ENCODE data around the gene KLHL42.

DNA sequence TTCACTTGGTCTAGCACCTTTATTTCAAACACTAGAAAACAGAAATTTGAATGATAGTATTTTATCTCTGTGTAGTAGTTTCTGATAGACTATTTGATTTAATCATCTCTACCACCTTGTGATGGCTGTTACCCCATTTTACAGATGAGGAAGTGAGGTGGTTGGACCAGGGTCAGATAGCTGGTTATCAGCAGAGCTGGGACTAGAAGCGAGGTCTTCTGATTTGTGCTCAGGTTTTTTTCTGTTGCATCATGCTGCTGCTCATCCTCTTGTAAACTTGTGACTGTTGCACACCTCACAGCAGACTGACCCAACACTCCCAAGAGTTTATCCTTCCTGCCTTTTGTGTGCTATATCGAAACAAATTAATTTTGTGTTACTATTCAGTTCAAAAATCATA is 10.1 kb downstream of the KLHL42 start:
- TF ChIP-seq, protein P1, sequence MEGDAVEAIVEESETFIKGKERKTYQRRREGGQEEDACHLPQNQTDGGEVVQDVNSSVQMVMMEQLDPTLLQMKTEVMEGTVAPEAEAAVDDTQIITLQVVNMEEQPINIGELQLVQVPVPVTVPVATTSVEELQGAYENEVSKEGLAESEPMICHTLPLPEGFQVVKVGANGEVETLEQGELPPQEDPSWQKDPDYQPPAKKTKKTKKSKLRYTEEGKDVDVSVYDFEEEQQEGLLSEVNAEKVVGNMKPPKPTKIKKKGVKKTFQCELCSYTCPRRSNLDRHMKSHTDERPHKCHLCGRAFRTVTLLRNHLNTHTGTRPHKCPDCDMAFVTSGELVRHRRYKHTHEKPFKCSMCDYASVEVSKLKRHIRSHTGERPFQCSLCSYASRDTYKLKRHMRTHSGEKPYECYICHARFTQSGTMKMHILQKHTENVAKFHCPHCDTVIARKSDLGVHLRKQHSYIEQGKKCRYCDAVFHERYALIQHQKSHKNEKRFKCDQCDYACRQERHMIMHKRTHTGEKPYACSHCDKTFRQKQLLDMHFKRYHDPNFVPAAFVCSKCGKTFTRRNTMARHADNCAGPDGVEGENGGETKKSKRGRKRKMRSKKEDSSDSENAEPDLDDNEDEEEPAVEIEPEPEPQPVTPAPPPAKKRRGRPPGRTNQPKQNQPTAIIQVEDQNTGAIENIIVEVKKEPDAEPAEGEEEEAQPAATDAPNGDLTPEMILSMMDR (IDR thresholded peaks at IDR 0.05) = no peak
- TF ChIP-seq, protein P2, sequence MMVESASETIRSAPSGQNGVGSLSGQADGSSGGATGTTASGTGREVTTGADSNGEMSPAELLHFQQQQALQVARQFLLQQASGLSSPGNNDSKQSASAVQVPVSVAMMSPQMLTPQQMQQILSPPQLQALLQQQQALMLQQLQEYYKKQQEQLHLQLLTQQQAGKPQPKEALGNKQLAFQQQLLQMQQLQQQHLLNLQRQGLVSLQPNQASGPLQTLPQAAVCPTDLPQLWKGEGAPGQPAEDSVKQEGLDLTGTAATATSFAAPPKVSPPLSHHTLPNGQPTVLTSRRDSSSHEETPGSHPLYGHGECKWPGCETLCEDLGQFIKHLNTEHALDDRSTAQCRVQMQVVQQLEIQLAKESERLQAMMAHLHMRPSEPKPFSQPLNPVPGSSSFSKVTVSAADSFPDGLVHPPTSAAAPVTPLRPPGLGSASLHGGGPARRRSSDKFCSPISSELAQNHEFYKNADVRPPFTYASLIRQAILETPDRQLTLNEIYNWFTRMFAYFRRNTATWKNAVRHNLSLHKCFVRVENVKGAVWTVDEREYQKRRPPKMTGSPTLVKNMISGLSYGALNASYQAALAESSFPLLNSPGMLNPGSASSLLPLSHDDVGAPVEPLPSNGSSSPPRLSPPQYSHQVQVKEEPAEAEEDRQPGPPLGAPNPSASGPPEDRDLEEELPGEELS (CRISPR knock-in tag; IDR thresholded peaks at IDR 0.05) = no peak
- TF ChIP-seq, protein P3, sequence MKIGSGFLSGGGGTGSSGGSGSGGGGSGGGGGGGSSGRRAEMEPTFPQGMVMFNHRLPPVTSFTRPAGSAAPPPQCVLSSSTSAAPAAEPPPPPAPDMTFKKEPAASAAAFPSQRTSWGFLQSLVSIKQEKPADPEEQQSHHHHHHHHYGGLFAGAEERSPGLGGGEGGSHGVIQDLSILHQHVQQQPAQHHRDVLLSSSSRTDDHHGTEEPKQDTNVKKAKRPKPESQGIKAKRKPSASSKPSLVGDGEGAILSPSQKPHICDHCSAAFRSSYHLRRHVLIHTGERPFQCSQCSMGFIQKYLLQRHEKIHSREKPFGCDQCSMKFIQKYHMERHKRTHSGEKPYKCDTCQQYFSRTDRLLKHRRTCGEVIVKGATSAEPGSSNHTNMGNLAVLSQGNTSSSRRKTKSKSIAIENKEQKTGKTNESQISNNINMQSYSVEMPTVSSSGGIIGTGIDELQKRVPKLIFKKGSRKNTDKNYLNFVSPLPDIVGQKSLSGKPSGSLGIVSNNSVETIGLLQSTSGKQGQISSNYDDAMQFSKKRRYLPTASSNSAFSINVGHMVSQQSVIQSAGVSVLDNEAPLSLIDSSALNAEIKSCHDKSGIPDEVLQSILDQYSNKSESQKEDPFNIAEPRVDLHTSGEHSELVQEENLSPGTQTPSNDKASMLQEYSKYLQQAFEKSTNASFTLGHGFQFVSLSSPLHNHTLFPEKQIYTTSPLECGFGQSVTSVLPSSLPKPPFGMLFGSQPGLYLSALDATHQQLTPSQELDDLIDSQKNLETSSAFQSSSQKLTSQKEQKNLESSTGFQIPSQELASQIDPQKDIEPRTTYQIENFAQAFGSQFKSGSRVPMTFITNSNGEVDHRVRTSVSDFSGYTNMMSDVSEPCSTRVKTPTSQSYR (CRISPR knock-in tag; IDR thresholded peaks at IDR 0.05) = no peak
